ENCODE measurements around the gene CCDC73. TPM values are rescaled to one million over a fixed set of nuclear protein-coding genes. Genes with fewer than 3 reads are reported as not detected.

CCDC73 gene
- total RNA-seq (2022; extraction: Qiagen RNA extraction), result 0.03 TPM in 2 of 5 replicates, not detected in the others

GRCh38 chr11:32794439-32794838 is at the start of gene CCDC73:
Gene CCDC73, minus strand, starts transcription at chr11:32794662. Its CDS starts 34,419 bp downstream, at chr11:32760243.

GRCh38 chr11:32829680-32830412 is 35.4 kb upstream of the CCDC73 start, which contains the start of gene PRRG4:
Gene PRRG4, plus strand, starts transcription at chr11:32829927. Its CDS starts 603 bp downstream, at chr11:32830530.

GRCh38 chr11:32583459-32584271 is 210.8 kb downstream of the CCDC73 start, which contains the start of gene EIF3M:
Gene EIF3M, plus strand, starts transcription at chr11:32583831. Its CDS starts 57 bp downstream, at chr11:32583888.

Other genes with a start within 250 kb of the CCDC73 start
- 386 to 520 TPM (median 391 TPM) in 5 replicates for gene EIF3M, start 210.8 kb downstream of the CCDC73 start, total RNA-seq (2022; extraction: Qiagen RNA extraction)
- 1.8 to 2.3 TPM (median 2.0 TPM) in 5 replicates for gene PRRG4, start 35.3 kb upstream of the CCDC73 start, total RNA-seq (2022; extraction: Qiagen RNA extraction)
- gene QSER1, start 98.1 kb upstream of the CCDC73 start, total RNA-seq (2022; extraction: Qiagen RNA extraction), result 12.3 to 19.0 TPM (median 15.1 TPM) in 5 replicates
- 6.0 to 6.9 TPM (median 6.8 TPM) in 5 replicates for gene DEPDC7, start 221.2 kb upstream of the CCDC73 start, total RNA-seq (2022; extraction: Qiagen RNA extraction)
- 17.8 to 26.6 TPM (median 21.6 TPM) in 5 replicates for gene TCP11L1, start 244.9 kb upstream of the CCDC73 start, total RNA-seq (2022; extraction: Qiagen RNA extraction)

All from A549 treated with AZD2906 at 1 μM for 4 hours (cell line).